ENCODE results near the gene SDK2.

SDK2 gene

DNA sequence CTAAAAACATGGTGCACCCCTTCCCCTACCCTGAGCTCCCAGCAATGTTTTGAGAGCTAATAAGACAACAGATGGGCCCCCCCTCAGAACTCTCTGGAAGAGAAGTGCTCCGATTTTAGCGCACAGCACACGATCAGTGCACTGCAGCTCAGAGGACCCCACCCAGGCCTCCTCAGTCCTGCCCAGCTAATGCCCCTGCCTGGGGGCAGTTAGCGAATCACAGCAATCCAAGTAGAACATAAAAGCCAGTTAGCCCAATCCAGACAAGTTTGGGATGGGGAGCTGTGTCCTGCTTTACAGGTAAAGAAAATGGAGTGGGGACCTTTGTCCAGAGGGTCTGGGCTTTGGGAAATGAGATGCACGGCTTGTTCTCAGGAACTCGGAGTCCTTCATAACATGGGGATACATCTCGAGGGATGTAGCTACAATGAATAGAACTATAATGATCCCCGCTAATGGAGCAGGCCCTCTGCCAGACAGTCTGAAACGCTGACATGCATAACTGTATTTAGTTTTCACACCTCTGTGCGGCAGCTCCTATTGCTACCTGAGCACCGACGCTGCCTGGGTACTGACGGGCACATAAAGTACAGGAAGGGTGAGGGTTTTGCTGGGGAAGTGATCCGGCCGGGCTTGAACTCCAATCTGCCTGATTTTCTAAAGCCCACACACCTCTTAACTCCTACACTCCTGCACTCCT lies 302.7 kb downstream of the SDK2 start:
- Histone ChIP-seq H3K9me3 (ENCODE audit: control insufficient read depth, insufficient read depth, low read depth, low read length) (no peaks in the 10 kb centered on the region), H3K4me1 (ENCODE audit: control insufficient read depth, insufficient read depth, low read length) (no peaks in the 10 kb centered on the region; the same call in 1 of the 2 replicates), H3K27ac (ENCODE audit: extremely low read depth, low read depth, low read length) (no peak overlapping the region), H3K4me3 (ENCODE audit: low read depth, low read length) (no peak overlapping the region), H3K36me3 (ENCODE audit: control insufficient read depth in 2 of 2, insufficient read depth in 1 of 2, low read length in 2 of 2) (no peaks in the 10 kb centered on the region)
- TF ChIP-seq WT1 (tag by site-specific recombination; IDR thresholded peaks at IDR 0.05): no peak
- 0 out of 2 replicates have a peak, but pooled peaks have one; percentile 17 for TF ChIP-seq ZBTB8A (tag by site-specific recombination; IDR thresholded peaks at IDR 0.05)
- no peak for TF ChIP-seq ZNF138 (tag by site-specific recombination; IDR thresholded peaks at IDR 0.05; ENCODE audit: borderline replicate concordance)
- POLR2A ChIA-PET: interaction anchor here (0.8 to 1.0 kb wide), 3 partner anchors 30 to 564 kb away, joined by 4 to 7 read pairs (median 6); partner anchors contain the start of gene CDC42EP4
- CTCF ChIA-PET: interaction anchor here (1.1 kb wide), 1 partner anchor 86 kb away, joined by 7 read pairs; no protein-coding TSS in a partner anchor

- CTCF ChIA-PET: interaction anchor here (0.6 to 0.9 kb wide), 5 partner anchors 9 to 158 kb away, joined by 3 to 6 read pairs (median 3); no protein-coding TSS in a partner anchor
- Histone ChIP-seq H3K4me3 (ENCODE audit: low read depth, low read length) (no peak overlapping the region), H3K27ac (ENCODE audit: extremely low read depth, low read depth, low read length) (no peak overlapping the region), H3K9me3 (ENCODE audit: control insufficient read depth, insufficient read depth, low read depth, low read length) (no peaks in the 10 kb centered on the region), H3K36me3 (ENCODE audit: control insufficient read depth in 2 of 2, insufficient read depth in 1 of 2, low read length in 2 of 2) (no peaks in the 10 kb centered on the region), H3K4me1 (ENCODE audit: control insufficient read depth, insufficient read depth, low read length) (no peaks in the 10 kb centered on the region; the same call in 1 of the 2 replicates)
- POLR2A ChIA-PET: interaction anchor here (0.7 kb wide), 1 partner anchor 73 kb away, joined by 5 read pairs; no protein-coding TSS in a partner anchor
- TF ChIP-seq ZNF132 (tag by site-specific recombination; IDR thresholded peaks at IDR 0.05; ENCODE audit: borderline replicate concordance) (no peak), ZNF560 (tag by site-specific recombination; IDR thresholded peaks at IDR 0.05; ENCODE audit: borderline replicate concordance) (no peak), PRDM1 (tag by site-specific recombination; IDR thresholded peaks at IDR 0.05) (peak; percentile 65; the same call in 1 of the 2 replicates), ZNF2 (tag by site-specific recombination; IDR thresholded peaks at IDR 0.05) (no peak)
Measured at GRCh38 chr17:73340093-73340596, 304.1 kb downstream of the SDK2 start.

DNA sequence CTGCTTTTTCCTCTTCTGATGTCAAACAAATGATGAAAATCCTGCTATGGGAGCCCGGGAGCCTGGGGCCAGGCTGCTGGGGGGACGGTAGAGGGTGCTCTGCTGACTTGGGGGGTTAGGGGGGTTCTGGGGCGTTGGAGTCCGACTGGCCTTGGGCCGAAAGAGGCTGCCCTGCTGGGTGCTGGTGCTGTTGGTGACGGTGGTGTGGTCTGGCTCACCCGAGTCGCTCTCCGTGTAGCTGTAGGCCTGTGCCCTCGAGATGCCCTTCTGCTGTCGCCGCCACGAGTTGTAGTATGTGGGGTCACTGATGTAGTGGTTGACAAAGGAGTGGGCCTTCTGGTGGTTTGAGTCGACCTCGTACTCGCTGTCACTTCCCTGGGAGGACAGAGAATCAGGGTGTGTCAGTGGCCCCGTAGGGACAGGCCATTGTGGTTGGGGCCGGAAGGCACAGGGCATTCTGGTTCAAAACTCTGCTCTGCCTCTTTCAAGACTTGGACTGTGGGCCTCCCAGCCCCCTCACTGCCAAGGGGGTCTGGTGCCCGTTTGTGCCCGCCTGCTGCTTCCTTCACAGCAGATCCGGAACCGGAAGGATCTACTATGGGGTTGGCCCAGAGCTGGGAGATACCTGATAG lies 305.6 kb downstream of the SDK2 start:
- H3K4me3 ChIP-seq (ENCODE audit: low read depth, low read length): no peak overlapping the region
- no peak overlapping the region for H3K27ac ChIP-seq (ENCODE audit: extremely low read depth, low read depth, low read length)
- POLR2A ChIA-PET: interaction anchor here (0.6 to 1.2 kb wide), 3 partner anchors 27 to 97 kb away, joined by 3 to 4 read pairs (median 3); no protein-coding TSS in a partner anchor
- H3K4me1 ChIP-seq (ENCODE audit: control insufficient read depth, insufficient read depth, low read length): no peaks in the 10 kb centered on the region; the same call in 1 of the 2 replicates
- TF ChIP-seq EGR2 (tag by site-specific recombination; IDR thresholded peaks at IDR 0.05; ENCODE audit: low read depth) (no peak), ZNF571 (tag by site-specific recombination; IDR thresholded peaks at IDR 0.05) (no peak), ZNF24 (tag by site-specific recombination; IDR thresholded peaks at IDR 0.05) (no peak), SCRT1 (tag by site-specific recombination; IDR thresholded peaks at IDR 0.05; ENCODE audit: borderline replicate concordance) (no peak), ZNF48 (tag by site-specific recombination; IDR thresholded peaks at IDR 0.05) (no peak), RBAK (tag by site-specific recombination; IDR thresholded peaks at IDR 0.05) (no peak), ZFP69B (tag by site-specific recombination; IDR thresholded peaks at IDR 0.05) (no peak), ZNF645 (tag by site-specific recombination; IDR thresholded peaks at IDR 0.05) (no peak), ZNF555 (tag by site-specific recombination; conservative IDR thresholded peaks at IDR 0.05) (no peak), ZNF747 (tag by site-specific recombination; IDR thresholded peaks at IDR 0.05) (no peak), ZBTB21 (tag by site-specific recombination; IDR thresholded peaks at IDR 0.05) (no peak), ZNF292 (tag by site-specific recombination; IDR thresholded peaks at IDR 0.05; ENCODE audit: borderline replicate concordance, low read depth) (no peak), ZFP3 (tag by site-specific recombination; IDR thresholded peaks at IDR 0.05; ENCODE audit: low read depth) (no peak), ZNF701 (tag by site-specific recombination; IDR thresholded peaks at IDR 0.05) (no peak), ZFHX2 (tag by site-specific recombination; conservative IDR thresholded peaks at IDR 0.05) (no peak), ZNF433 (tag by site-specific recombination; IDR thresholded peaks at IDR 0.05; ENCODE audit: low read depth) (no peak), ZSCAN30 (tag by site-specific recombination; IDR thresholded peaks at IDR 0.05) (no peak)
- CTCF ChIA-PET: interaction anchor here (1.3 kb wide), 1 partner anchor 84 kb away, joined by 5 read pairs; no protein-coding TSS in a partner anchor
- no peaks in the 10 kb centered on the region for H3K9me3 ChIP-seq (ENCODE audit: control insufficient read depth, insufficient read depth, low read depth, low read length)
- no peaks in the 10 kb centered on the region for H3K36me3 ChIP-seq (ENCODE audit: control insufficient read depth in 2 of 2, insufficient read depth in 1 of 2, low read length in 2 of 2)
